T-helper 1 cell treated with Interleukin-12 subunit alpha and Interleukin-12 subunit beta and Interleukin-4 antibody, amounts not matched to agents 30 ng/mL and 1 ng/mL, for 36 hours (primary cell): ENCODE data around the gene VAV2. TPM values are rescaled to one million over a fixed set of nuclear protein-coding genes. Genes with fewer than 3 reads are reported as not detected.

Source experiments
- intact Hi-C: fragments of 100-400 bp; cut with micrococcal nuclease; formaldehyde crosslinking; loops from one replicate; pipeline ENCODE4 v1.15.1; 2024
- total RNA-seq: library from RNA; stranded (reverse); gene quantifications from 2 replicates; pipeline ENCODE4 v1.2.3, GENCODE V29; 2022

VAV2 gene
- total RNA-seq, 1 donor from 2014 or later: 3.1 TPM

GRCh38 chr9:133981589-133981957, 10.6 kb downstream of the VAV2 start:
- intact Hi-C loops: no loop called here

GRCh38 chr9:133980864-133981588, 11.1 kb downstream of the VAV2 start:
- intact Hi-C loops: no loop called here

- intact Hi-C loops: no loop called here
These were observed 11.9 kb downstream of the VAV2 start for GRCh38 chr9:133979921-133980863.

GRCh38 chr9:133979273-133979920, 12.7 kb downstream of the VAV2 start:
- intact Hi-C loops: no loop called here

- intact Hi-C loops: no loop called here
These were observed 13.2 kb downstream of the VAV2 start for GRCh38 chr9:133978899-133979272.

GRCh38 chr9:133978226-133978898, 13.8 kb downstream of the VAV2 start:
- intact Hi-C loops: no loop called here

GRCh38 chr9:133977421-133978201, 14.5 kb downstream of the VAV2 start:
- intact Hi-C loops: no loop called here

- intact Hi-C loops: no loop called here
These were observed 15.2 kb downstream of the VAV2 start for GRCh38 chr9:133976887-133977286.

GRCh38 chr9:133976191-133976861, 15.8 kb downstream of the VAV2 start:
- intact Hi-C loops: no loop called here

GRCh38 chr9:133975511-133975910, 16.6 kb downstream of the VAV2 start:
- intact Hi-C loops: no loop called here

- intact Hi-C loops: no loop called here
These were observed 17.3 kb downstream of the VAV2 start for GRCh38 chr9:133974631-133975341.

GRCh38 chr9:133973791-133974630, 18.1 kb downstream of the VAV2 start:
- intact Hi-C loops: no loop called here

GRCh38 chr9:133973111-133973790, 18.9 kb downstream of the VAV2 start:
- intact Hi-C loops: no loop called here

GRCh38 chr9:133971981-133972941, 19.9 kb downstream of the VAV2 start:
- intact Hi-C loops: no loop called here

GRCh38 chr9:133971121-133971951, 20.8 kb downstream of the VAV2 start:
- intact Hi-C loops: no loop called here

- intact Hi-C loops: no loop called here
These were observed 21.5 kb downstream of the VAV2 start for GRCh38 chr9:133970581-133971058.
